H1 (cell line): ENCODE data around the gene RIN3. TPM values are rescaled to one million over a fixed set of nuclear protein-coding genes. Genes with fewer than 3 reads are reported as not detected.

ENCODE experiments used
- CHD1 ChIP-seq: IDR thresholded peaks from 2 replicates; pipeline ENCODE4 v1.6.1; 2012; ENCODE audit warnings: low read depth, low read length, improper control_type of control experiment
- GABPA ChIP-seq: IDR thresholded peaks from 2 replicates; pipeline ENCODE4 v1.6.1; 2011; ENCODE audit warnings: mild to moderate bottlenecking, low read length, moderate library complexity, borderline replicate concordance; ENCODE audit not compliant: insufficient read depth
- MAFK ChIP-seq: IDR thresholded peaks from 2 replicates; pipeline ENCODE4 v1.6.1; 2012; ENCODE audit warnings: low read depth, mild to moderate bottlenecking, improper control_type of control experiment, low read length
- SP1 ChIP-seq: IDR thresholded peaks from 2 replicates; pipeline ENCODE4 v1.6.1; 2011; ENCODE audit warnings: low read depth, low read length
- polyA plus RNA-seq, 7 experiments: library from polyadenylated mRNA; depleted of rRNA in 3 of 7; stranded (reverse) in 5 of 7; unstranded in 2 of 7; fragments of >200 nt in 5 of 7; fragments of 200-250 nt in 2 of 7; gene quantifications; 1 replicate in 5 of 7; 2 replicates in 1 of 7; 4 replicates in 1 of 7; pipeline versions ENCODE4 v1.2.1 to v1.2.3, GENCODE V29; 2011 to 2013; ENCODE audit warnings: missing spikeins in 2 of 7, mixed read lengths in 2 of 7
- total RNA-seq: library from RNA; stranded (reverse); fragmentation: NEBNext Ultra II Directional; extraction: Animal tissue kit (Norgen Biotek cat#: 25700); gene quantifications from 2 replicates; pipeline ENCODE4 v1.2.1, GENCODE V29; 2021

RIN3 gene
- total and polyA plus RNA-seq, 2 of the 8 experiments (the other 6 are each of a cell fraction or from before 2014, with no cell fraction given): 0.59 to 1.5 TPM

GRCh38 chr14:92503756-92504491, 9.7 kb upstream of the RIN3 start (continued):
- no peak for TF ChIP-seq GABPA
- no peak for TF ChIP-seq CHD1
- no peak for TF ChIP-seq SP1
- TF ChIP-seq MAFK: no peak
- TF ChIP-seq, all 59 proteins: peak for 0
